ENCODE data around the gene ADARB2. TPM values are rescaled to one million over a fixed set of nuclear protein-coding genes. Genes with fewer than 3 reads are reported as not detected.

ADARB2 gene
- total and polyA plus RNA-seq, 7 experiments from 2014 or later: 0.05 to 13.6 (median 6.3) TPM; not detected in 3

- POLR2A ChIA-PET: no interaction called here
- CTCF ChIA-PET: no interaction called here
- Histone ChIP-seq H3K27me3 (ENCODE audit: control insufficient read depth in 2 of 2, insufficient read depth in 2 of 2, low read length in 2 of 2) (no peaks in the 10 kb centered on the region), H3K4me3 (ENCODE audit: low read length) (no peak overlapping the region), H3K27ac (ENCODE audit: low read depth, low read length) (no peak overlapping the region), H3K4me1 (ENCODE audit: control insufficient read depth in 2 of 2, insufficient read depth in 2 of 2, low read length in 2 of 2) (no peaks in the 10 kb centered on the region), H3K9me3 (ENCODE audit: control insufficient read depth in 2 of 3, low read length in 3 of 3) (no peaks in the 10 kb centered on the region), H3K36me3 (ENCODE audit: control insufficient read depth in 2 of 3, insufficient read depth in 3 of 3, low read length in 3 of 3) (no peaks in the 10 kb centered on the region)
- intact Hi-C loops (cut with micrococcal nuclease): no loop called here
- Mint-ChIP-seq H3K27me3 (peaks cover 0 to 14% (median 12%) of the 10 kb centered on the region in 5 donors), H3K9me3 (peaks cover 0 to 3% (median 0%) of the 10 kb centered on the region in 11 donors), H3K36me3 (no peaks in the 10 kb centered on the region), H3K27ac (no peak overlapping the region), H3K4me3 (no peak overlapping the region), H3K4me1 (no peaks in the 10 kb centered on the region)
- DNase-seq: no peak
- no peak for ATAC-seq
Measured at GRCh38 chr10:1168763-1169162, 568.6 kb downstream of the ADARB2 start.

GRCh38 chr10:1166828-1167275, 570.5 kb downstream of the ADARB2 start:
- Histone ChIP-seq H3K4me1 (ENCODE audit: control insufficient read depth in 2 of 2, insufficient read depth in 2 of 2, low read length in 2 of 2) (no peaks in the 10 kb centered on the region), H3K9me3 (ENCODE audit: control insufficient read depth in 2 of 3, low read length in 3 of 3) (no peaks in the 10 kb centered on the region), H3K27ac (ENCODE audit: low read depth, low read length) (no peak overlapping the region), H3K27me3 (ENCODE audit: control insufficient read depth in 2 of 2, insufficient read depth in 2 of 2, low read length in 2 of 2) (no peaks in the 10 kb centered on the region), H3K36me3 (ENCODE audit: control insufficient read depth in 2 of 3, insufficient read depth in 3 of 3, low read length in 3 of 3) (no peaks in the 10 kb centered on the region), H3K4me3 (ENCODE audit: low read length) (no peak overlapping the region)
- no peaks in the 10 kb centered on the region for H3K4me1 Mint-ChIP-seq
- DNase-seq (no peak), ATAC-seq (no peak)
- no peak overlapping the region for H3K4me3 Mint-ChIP-seq
- peaks cover 0 to 14% (median 12%) of the 10 kb centered on the region in 5 donors for H3K27me3 Mint-ChIP-seq
- intact Hi-C loops (cut with micrococcal nuclease): no loop called here
- H3K9me3 Mint-ChIP-seq: peaks cover 0 to 3% (median 0%) of the 10 kb centered on the region in 11 donors
- POLR2A ChIA-PET: no interaction called here
- H3K27ac Mint-ChIP-seq: no peak overlapping the region
- H3K36me3 Mint-ChIP-seq: no peaks in the 10 kb centered on the region
- CTCF ChIA-PET: no interaction called here

DNA sequence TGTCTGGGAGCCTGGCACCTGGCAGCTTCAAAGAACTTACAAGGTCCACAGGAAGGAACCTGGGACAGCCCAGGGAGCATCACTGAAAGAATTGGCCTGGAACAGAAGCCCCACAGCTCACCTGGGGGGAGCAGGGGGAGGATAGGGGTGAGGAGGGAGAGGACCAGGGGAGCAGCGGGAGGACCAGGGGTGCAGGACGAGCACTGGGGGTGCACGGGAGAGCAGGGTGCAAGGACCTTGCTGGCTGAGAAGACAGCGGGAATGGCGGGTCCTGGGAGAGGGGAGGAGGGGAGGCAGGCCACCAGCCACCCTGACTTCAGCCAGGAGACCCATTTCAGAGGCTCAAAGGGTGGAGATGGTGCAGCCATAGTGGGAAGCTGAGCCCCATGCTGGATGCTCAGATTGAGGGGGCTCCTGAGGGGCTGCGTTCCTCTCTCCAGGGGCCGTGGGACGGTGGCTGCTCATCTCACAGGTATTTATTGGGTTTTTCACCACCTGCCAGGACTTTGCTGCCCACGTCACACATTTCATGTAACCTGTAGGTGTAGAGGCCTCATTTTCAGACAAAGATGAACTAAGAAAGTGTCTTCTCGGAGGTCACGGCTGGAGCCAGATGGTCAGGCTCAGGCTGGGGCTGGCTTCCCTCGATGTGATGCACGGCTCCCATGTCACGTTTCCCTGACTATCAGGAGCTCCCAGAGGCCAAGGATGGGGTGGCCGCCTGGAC, 571.1 kb downstream of the ADARB2 start:
- no peak overlapping the region for H3K27ac Mint-ChIP-seq
- CTCF ChIA-PET: no interaction called here

DNA sequence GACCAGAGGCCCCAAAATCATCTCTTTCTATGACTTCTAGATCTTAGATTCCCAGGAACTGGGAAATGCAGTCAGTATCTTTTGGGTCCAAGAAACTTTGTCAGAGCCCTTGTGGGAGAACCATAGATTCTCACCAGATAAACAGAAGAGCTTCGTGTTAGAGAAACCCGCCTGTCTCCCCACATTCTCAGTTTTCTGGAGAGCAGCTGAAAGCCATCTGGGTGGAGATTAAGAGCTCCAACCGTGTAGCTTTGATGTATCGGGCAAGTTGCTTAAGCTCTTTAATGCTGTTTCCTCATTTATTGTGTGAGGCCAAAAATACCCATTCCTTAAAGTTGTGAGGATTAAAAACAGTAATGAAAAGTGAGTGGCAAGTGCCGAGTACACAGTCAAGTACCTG, 573.5 kb downstream of the ADARB2 start:
- Mint-ChIP-seq H3K4me3 (no peak overlapping the region), H3K9me3 (peaks cover 0 to 3% (median 0%) of the 10 kb centered on the region in 11 donors), H3K36me3 (no peaks in the 10 kb centered on the region), H3K27me3 (peaks cover 0 to 14% (median 6%) of the 10 kb centered on the region in 5 donors), H3K27ac (no peak overlapping the region), H3K4me1 (no peaks in the 10 kb centered on the region)
- ChIA-PET POLR2A (no interaction called here), CTCF (no interaction called here)
- intact Hi-C loops (cut with micrococcal nuclease): no loop called here
- H3K36me3 ChIP-seq (ENCODE audit: control insufficient read depth in 2 of 3, insufficient read depth in 3 of 3, low read length in 3 of 3): no peaks in the 10 kb centered on the region
- H3K27me3 ChIP-seq (ENCODE audit: control insufficient read depth in 2 of 2, insufficient read depth in 2 of 2, low read length in 2 of 2): no peaks in the 10 kb centered on the region
- H3K27ac ChIP-seq (ENCODE audit: low read depth, low read length): no peak overlapping the region
- H3K4me3 ChIP-seq (ENCODE audit: low read length): no peak overlapping the region
- H3K9me3 ChIP-seq (ENCODE audit: control insufficient read depth in 2 of 3, low read length in 3 of 3): no peaks in the 10 kb centered on the region
- DNase-seq (no peak), ATAC-seq (no peak)
- no peaks in the 10 kb centered on the region for H3K4me1 ChIP-seq (ENCODE audit: control insufficient read depth in 2 of 2, insufficient read depth in 2 of 2, low read length in 2 of 2)

More for the DNA sequence above, 571.1 kb downstream of the ADARB2 start:
- Mint-ChIP-seq H3K4me3 (no peak overlapping the region), H3K9me3 (peaks cover 0 to 3% (median 0%) of the 10 kb centered on the region in 11 donors), H3K36me3 (no peaks in the 10 kb centered on the region), H3K4me1 (no peaks in the 10 kb centered on the region), H3K27me3 (peaks cover 0 to 14% (median 12%) of the 10 kb centered on the region in 5 donors)
- intact Hi-C loops (cut with micrococcal nuclease): no loop called here
- Histone ChIP-seq H3K27me3 (ENCODE audit: control insufficient read depth in 2 of 2, insufficient read depth in 2 of 2, low read length in 2 of 2) (no peaks in the 10 kb centered on the region), H3K4me3 (ENCODE audit: low read length) (no peak overlapping the region), H3K36me3 (ENCODE audit: control insufficient read depth in 2 of 3, insufficient read depth in 3 of 3, low read length in 3 of 3) (no peaks in the 10 kb centered on the region), H3K4me1 (ENCODE audit: control insufficient read depth in 2 of 2, insufficient read depth in 2 of 2, low read length in 2 of 2) (no peaks in the 10 kb centered on the region), H3K27ac (ENCODE audit: low read depth, low read length) (no peak overlapping the region), H3K9me3 (ENCODE audit: control insufficient read depth in 2 of 3, low read length in 3 of 3) (no peaks in the 10 kb centered on the region)
- no peak for ATAC-seq
- POLR2A ChIA-PET: no interaction called here
- no peak for DNase-seq

GRCh38 chr10:1163204-1163660, 574.1 kb downstream of the ADARB2 start:
- no peak overlapping the region for H3K4me3 ChIP-seq (ENCODE audit: low read length)
- POLR2A ChIA-PET: no interaction called here
- H3K4me1 ChIP-seq (ENCODE audit: control insufficient read depth in 2 of 2, insufficient read depth in 2 of 2, low read length in 2 of 2): no peaks in the 10 kb centered on the region
- no peak for ATAC-seq
- peaks cover 0 to 3% (median 0%) of the 10 kb centered on the region in 11 donors for H3K9me3 Mint-ChIP-seq
- H3K27ac Mint-ChIP-seq: no peak overlapping the region
- H3K27me3 Mint-ChIP-seq: peaks cover 0 to 14% (median 6%) of the 10 kb centered on the region in 5 donors
- H3K27me3 ChIP-seq (ENCODE audit: control insufficient read depth in 2 of 2, insufficient read depth in 2 of 2, low read length in 2 of 2): no peaks in the 10 kb centered on the region
- no peak overlapping the region for H3K27ac ChIP-seq (ENCODE audit: low read depth, low read length)
- DNase-seq: peak in 1 of 9 donors; percentile 8
- no peak overlapping the region for H3K4me3 Mint-ChIP-seq
- no peaks in the 10 kb centered on the region for H3K9me3 ChIP-seq (ENCODE audit: control insufficient read depth in 2 of 3, low read length in 3 of 3)
- no peaks in the 10 kb centered on the region for H3K36me3 Mint-ChIP-seq
- no peaks in the 10 kb centered on the region for H3K4me1 Mint-ChIP-seq
- CTCF ChIA-PET: no interaction called here
- H3K36me3 ChIP-seq (ENCODE audit: control insufficient read depth in 2 of 3, insufficient read depth in 3 of 3, low read length in 3 of 3): no peaks in the 10 kb centered on the region
- intact Hi-C loops (cut with micrococcal nuclease): no loop called here

DNA sequence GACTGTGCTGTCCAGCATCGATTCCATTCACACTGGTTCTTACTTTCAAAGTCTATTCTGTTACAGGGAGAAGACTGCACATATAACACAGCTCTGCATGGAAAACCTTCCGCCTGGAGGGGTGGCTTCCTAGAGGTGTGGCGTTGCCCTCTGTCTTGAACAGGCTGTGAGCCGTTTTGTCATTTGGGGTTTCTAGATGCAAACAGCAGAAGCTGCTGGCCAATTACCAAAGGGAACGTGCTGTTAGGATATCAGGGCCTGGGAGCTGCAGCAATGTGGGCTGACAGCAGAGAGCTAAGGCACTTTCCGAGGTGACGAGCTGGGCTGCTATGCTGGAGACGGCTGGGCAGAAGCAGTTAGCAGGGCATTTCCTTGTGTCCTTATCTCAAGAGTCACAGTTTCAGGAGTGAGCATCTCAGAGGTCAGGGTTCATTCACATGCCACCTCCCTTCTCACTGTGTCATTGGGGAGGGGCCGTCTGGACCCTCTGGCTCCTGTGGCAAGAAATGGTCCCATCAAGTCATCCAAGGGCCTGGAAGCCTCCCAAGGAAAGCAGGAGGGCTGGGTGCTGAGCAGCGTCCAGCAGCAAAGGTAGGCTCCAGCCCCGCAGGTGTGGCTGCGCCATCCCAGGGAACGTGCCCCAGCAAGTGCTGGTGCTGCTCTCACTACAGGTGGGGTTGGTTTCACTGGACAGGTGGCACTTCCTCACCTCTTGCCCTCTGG, 574.7 kb downstream of the ADARB2 start:
- H3K4me1 ChIP-seq (ENCODE audit: control insufficient read depth in 2 of 2, insufficient read depth in 2 of 2, low read length in 2 of 2): no peaks in the 10 kb centered on the region
- no peaks in the 10 kb centered on the region for H3K9me3 ChIP-seq (ENCODE audit: control insufficient read depth in 2 of 3, low read length in 3 of 3)
- H3K36me3 ChIP-seq (ENCODE audit: control insufficient read depth in 2 of 3, insufficient read depth in 3 of 3, low read length in 3 of 3): no peaks in the 10 kb centered on the region
- ChIA-PET POLR2A (no interaction called here), CTCF (no interaction called here)
- no peaks in the 10 kb centered on the region for H3K4me1 Mint-ChIP-seq
- H3K27ac Mint-ChIP-seq: no peak overlapping the region
- no peaks in the 10 kb centered on the region for H3K27me3 ChIP-seq (ENCODE audit: control insufficient read depth in 2 of 2, insufficient read depth in 2 of 2, low read length in 2 of 2)
- H3K9me3 Mint-ChIP-seq: peaks cover 0 to 3% (median 0%) of the 10 kb centered on the region in 11 donors
- peak in 1 of 9 donors; percentile 10 for DNase-seq
- intact Hi-C loops (cut with micrococcal nuclease): no loop called here
- no peak for ATAC-seq
- H3K4me3 Mint-ChIP-seq: no peak overlapping the region
- peaks cover 0 to 10% (median 4%) of the 10 kb centered on the region in 5 donors for H3K27me3 Mint-ChIP-seq
- no peak overlapping the region for H3K4me3 ChIP-seq (ENCODE audit: low read length)
- H3K36me3 Mint-ChIP-seq: no peaks in the 10 kb centered on the region
- H3K27ac ChIP-seq (ENCODE audit: low read depth, low read length): no peak overlapping the region

Data from naive thymus-derived CD4-positive, alpha-beta T cell (primary cell).